Measurements from ENCODE around the gene CCDC12.

CCDC12 gene

GRCh38 chr3:47006145-47006651 lies 29.7 kb upstream of the CCDC12 start:
- DNase-seq (ENCODE audit: insufficient read length) (no peak), FAIRE-seq (no peak)
- no peak for TF ChIP-seq POLR2A (IDR thresholded peaks at IDR 0.05; ENCODE audit: low read depth, low read length)
- no peak for TF ChIP-seq POLR2AphosphoS5 (IDR thresholded peaks at IDR 0.05; ENCODE audit: low read depth, low read length)
- no peak for TF ChIP-seq TAF1 (IDR thresholded peaks at IDR 0.05; ENCODE audit: borderline replicate concordance, low read depth, low read length)

GRCh38 chr3:47005212-47006144 lies 28.9 kb upstream of the CCDC12 start:
- DNase-seq (ENCODE audit: insufficient read length): no peak
- TF ChIP-seq TAF1 (IDR thresholded peaks at IDR 0.05; ENCODE audit: borderline replicate concordance, low read depth, low read length): no peak
- TF ChIP-seq POLR2AphosphoS5 (IDR thresholded peaks at IDR 0.05; ENCODE audit: low read depth, low read length): no peak
- no peak for TF ChIP-seq POLR2A (IDR thresholded peaks at IDR 0.05; ENCODE audit: low read depth, low read length)
- FAIRE-seq: no peak

- TF ChIP-seq POLR2A (IDR thresholded peaks at IDR 0.05; ENCODE audit: low read depth, low read length): no peak
- no peak for TF ChIP-seq TAF1 (IDR thresholded peaks at IDR 0.05; ENCODE audit: borderline replicate concordance, low read depth, low read length)
- no peak for TF ChIP-seq POLR2AphosphoS5 (IDR thresholded peaks at IDR 0.05; ENCODE audit: low read depth, low read length)
- DNase-seq (ENCODE audit: insufficient read length) (no peak), FAIRE-seq (no peak)
Observed at GRCh38 chr3:47004369-47005211, 28.0 kb upstream of the CCDC12 start.

- DNase-seq (ENCODE audit: insufficient read length) (peak; percentile 11), FAIRE-seq (no peak)
- TF ChIP-seq POLR2AphosphoS5 (IDR thresholded peaks at IDR 0.05; ENCODE audit: low read depth, low read length) (0 out of 2 replicates have a peak, but pooled peaks have one; percentile 20), POLR2A (IDR thresholded peaks at IDR 0.05; ENCODE audit: low read depth, low read length) (no peak)
Observed at GRCh38 chr3:47003461-47004368, 27.2 kb upstream of the CCDC12 start.

GRCh38 chr3:47003056-47003410 lies 26.5 kb upstream of the CCDC12 start:
- FAIRE-seq: no peak
- DNase-seq (ENCODE audit: insufficient read length): no peak
- TF ChIP-seq POLR2A (IDR thresholded peaks at IDR 0.05; ENCODE audit: low read depth, low read length) (no peak), POLR2AphosphoS5 (IDR thresholded peaks at IDR 0.05; ENCODE audit: low read depth, low read length) (no peak), TAF1 (IDR thresholded peaks at IDR 0.05; ENCODE audit: borderline replicate concordance, low read depth, low read length) (no peak)

GRCh38 chr3:47002171-47003055 lies 25.9 kb upstream of the CCDC12 start:
- TF ChIP-seq POLR2A (IDR thresholded peaks at IDR 0.05; ENCODE audit: low read depth, low read length) (no peak), POLR2AphosphoS5 (IDR thresholded peaks at IDR 0.05; ENCODE audit: low read depth, low read length) (no peak), TAF1 (IDR thresholded peaks at IDR 0.05; ENCODE audit: borderline replicate concordance, low read depth, low read length) (no peak)
- DNase-seq (ENCODE audit: insufficient read length) (no peak), FAIRE-seq (no peak)

- TF ChIP-seq POLR2A (IDR thresholded peaks at IDR 0.05; ENCODE audit: low read depth, low read length) (no peak), POLR2AphosphoS5 (IDR thresholded peaks at IDR 0.05; ENCODE audit: low read depth, low read length) (no peak), TAF1 (IDR thresholded peaks at IDR 0.05; ENCODE audit: borderline replicate concordance, low read depth, low read length) (no peak)
- FAIRE-seq (no peak), DNase-seq (ENCODE audit: insufficient read length) (no peak)
Observed at GRCh38 chr3:47001731-47002170, 25.2 kb upstream of the CCDC12 start.

GRCh38 chr3:47000922-47001730 lies 24.6 kb upstream of the CCDC12 start:
- DNase-seq (ENCODE audit: insufficient read length): no peak
- TF ChIP-seq TAF1 (IDR thresholded peaks at IDR 0.05; ENCODE audit: borderline replicate concordance, low read depth, low read length) (no peak), POLR2AphosphoS5 (IDR thresholded peaks at IDR 0.05; ENCODE audit: low read depth, low read length) (no peak), POLR2A (IDR thresholded peaks at IDR 0.05; ENCODE audit: low read depth, low read length) (no peak)

GRCh38 chr3:47000198-47000815 lies 23.8 kb upstream of the CCDC12 start:
- no peak for DNase-seq (ENCODE audit: insufficient read length)
- no peak for FAIRE-seq
- TF ChIP-seq TAF1 (IDR thresholded peaks at IDR 0.05; ENCODE audit: borderline replicate concordance, low read depth, low read length): no peak
- TF ChIP-seq POLR2A (IDR thresholded peaks at IDR 0.05; ENCODE audit: low read depth, low read length): no peak
- no peak for TF ChIP-seq POLR2AphosphoS5 (IDR thresholded peaks at IDR 0.05; ENCODE audit: low read depth, low read length)

More at GRCh38 chr3:47000922-47001730, 24.6 kb upstream of the CCDC12 start:
- no peak for FAIRE-seq

All from GM12892 (cell line).